Kasumi-1 (cell line): ENCODE measurements around the gene CSNK2A2.

Source experiments
- DNase-seq, 2 experiments: peaks; one replicate each; lab custom pipeline; 2025; lab: John Stamatoyannopoulos, UW

CSNK2A2 gene

GRCh38 chr16:58110571-58111301 lies 87.2 kb downstream of the CSNK2A2 start:
- peak; percentile 49 to 51 for DNase-seq

- DNase-seq = no peak
Observed at GRCh38 chr16:58109881-58110280, 88.0 kb downstream of the CSNK2A2 start.

GRCh38 chr16:58109330-58109729 lies 88.6 kb downstream of the CSNK2A2 start:
- DNase-seq = peak; percentile 69 to 74
